Iris pigment epithelial cell (primary cell): Measurements from ENCODE around the gene CUL1.
A peak's percentile ranks its signal among the peaks of the same experiment; 100 is the strongest.

Experiments used
- DNase-seq: peaks from one replicate; pipeline ENCODE4 v3.0.0-alpha.2; 2011; ENCODE audit warnings: low read depth

Gene CUL1

DNA sequence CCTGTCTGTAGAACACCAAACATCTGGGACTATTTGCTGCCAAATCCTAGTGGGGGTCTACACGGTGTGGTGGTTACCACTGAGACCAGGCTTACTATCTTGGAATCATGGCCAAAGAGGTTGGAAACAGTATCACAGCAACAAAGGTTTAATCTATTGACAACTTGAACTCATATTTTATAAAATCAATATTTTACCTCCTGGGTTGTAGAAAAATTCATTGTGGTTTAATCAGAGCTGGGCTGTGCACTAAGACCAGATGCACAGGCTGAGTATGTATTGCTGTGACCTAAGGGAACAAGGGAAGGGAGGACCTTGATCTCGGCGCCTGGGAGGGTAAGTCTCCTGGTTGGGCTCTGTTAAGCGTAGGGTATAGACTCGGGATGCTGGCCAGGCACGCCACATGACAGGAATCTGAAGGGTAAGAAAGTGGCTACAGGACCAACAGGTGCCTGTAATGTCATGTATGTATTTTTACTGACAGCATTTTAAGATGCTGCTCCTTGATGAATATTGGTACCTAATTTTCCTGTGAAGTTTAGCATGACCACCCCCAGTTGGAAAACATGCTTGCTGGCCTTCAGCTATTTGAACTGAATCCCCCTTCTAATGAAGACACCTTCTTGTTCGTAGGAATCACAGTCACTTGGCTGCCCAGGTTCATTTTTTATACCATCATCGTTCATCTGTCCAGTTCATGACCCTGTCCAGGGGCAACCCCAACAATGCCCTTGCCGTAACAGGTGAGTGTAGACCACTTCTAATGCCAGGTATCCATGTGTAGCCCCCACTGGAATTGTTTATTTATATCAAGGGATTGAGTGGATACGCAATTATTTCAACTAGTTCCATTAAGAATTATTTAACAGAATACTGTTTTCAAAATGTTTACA, 105.9 kb downstream of the CUL1 start:
- no peak for DNase-seq

- no peak for DNase-seq
These were observed 107.5 kb downstream of the CUL1 start for GRCh38 chr7:148806187-148806586.

DNA sequence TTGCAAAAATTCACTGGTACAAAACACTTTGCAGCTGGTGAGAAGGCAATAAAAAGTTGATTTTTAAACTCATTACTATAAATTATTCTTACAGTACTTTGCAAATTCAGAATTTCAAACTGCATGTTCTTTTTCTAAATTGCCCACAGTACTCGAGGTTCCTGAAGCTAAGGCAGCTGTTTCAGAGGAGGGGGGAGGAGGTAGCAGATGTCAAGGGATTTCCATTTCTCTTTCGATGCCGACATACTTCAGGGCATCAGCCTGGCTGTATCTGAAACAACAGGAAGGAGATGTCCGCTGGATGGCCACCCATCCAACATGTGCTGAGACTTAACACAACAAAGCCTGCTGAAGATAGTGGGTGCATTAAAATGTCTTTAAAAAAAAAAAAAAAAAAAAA, 108.7 kb downstream of the CUL1 start:
- no peak for DNase-seq

DNA sequence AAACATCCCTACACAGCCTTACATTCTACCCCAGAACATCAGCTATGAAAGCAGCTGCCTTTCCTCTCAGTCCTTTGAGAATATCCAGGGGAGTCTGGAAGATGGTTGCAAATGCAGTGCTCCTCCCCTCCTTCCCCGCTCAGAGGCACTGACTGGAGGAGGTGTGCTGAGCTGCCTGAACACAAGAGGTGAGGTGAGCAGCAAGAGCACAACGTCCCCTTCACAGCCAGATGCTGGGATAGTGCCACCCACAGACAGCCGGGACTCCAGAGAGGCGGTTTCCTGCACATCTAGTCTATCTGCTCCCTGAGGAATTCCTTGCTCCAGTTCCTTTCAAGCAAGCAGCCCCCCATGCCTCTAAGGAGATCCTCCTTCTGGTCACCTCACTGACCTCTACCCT, 111.2 kb downstream of the CUL1 start:
- no peak for DNase-seq

DNA sequence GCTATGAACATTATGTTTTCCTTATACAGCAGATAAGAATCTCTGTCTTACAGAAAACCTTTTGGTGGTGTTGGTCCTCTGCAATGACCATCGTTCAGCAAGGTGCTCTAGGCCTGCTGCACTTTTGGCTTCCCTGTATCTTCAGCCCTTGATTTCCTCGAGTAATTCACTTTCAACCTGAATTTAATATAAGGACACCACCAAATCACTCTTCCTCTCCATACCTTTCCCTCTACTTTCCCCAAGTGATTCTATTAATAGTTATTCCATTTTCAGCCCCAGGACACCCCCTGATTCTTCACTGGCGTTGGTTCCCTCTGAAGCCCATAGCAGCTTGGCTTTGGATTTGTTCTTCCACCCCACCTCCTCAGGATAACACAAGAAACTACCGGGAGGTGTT, 113.2 kb downstream of the CUL1 start:
- DNase-seq = no peak

- no peak for DNase-seq
These were observed 115.2 kb downstream of the CUL1 start for GRCh38 chr7:148813890-148814289.

DNA sequence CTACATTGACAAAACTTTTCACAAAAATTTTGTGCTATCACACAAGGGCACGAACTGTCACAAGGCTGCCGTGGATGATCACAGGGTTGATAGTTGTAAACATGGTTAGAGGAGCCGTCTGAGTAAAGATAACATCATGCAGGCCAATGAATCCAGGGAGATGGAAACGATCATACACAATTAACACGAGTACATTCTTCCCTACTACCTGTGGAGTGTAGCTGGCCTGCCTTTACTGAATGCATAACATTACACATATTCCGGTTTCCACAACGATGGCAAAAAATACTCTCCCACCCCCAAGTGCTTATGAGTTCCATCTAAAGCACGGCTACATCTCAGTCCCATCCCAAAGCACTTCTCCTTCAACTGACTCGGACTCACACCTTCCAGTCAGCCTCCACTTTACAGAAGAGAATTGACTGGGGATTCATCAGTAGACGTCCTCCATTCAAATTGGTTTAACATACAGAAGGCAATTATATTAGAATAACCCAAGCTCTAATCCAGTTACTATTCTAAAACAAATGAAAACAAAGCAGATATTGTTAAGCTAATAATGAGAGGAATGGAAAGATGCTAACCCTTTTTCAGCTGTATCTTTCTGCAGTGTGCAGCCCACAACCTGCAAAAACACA, 116.3 kb downstream of the CUL1 start:
- no peak for DNase-seq

DNA sequence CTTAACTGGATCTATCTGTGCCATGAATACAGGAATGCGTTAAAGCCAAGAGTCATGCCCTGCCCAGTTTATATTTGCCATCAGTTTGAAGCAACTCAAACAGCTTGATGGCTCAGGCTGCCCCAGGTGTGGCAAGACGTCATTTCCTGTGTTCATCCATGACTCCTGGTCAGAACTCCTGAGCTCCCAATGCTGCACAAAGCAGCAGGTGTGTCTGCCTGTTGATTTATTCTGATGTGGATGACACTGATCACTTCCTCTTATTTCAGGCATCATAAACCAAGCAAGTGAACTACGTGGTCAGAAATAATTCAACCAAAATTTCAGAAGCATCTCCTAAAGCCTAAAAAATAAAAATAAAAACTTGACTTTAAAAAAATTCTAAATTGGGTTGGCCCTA, 116.9 kb downstream of the CUL1 start:
- DNase-seq = no peak

GRCh38 chr7:148819697-148820360, 121.1 kb downstream of the CUL1 start:
- peak; percentile 59 for DNase-seq

GRCh38 chr7:148821422-148821821, 122.7 kb downstream of the CUL1 start:
- no peak for DNase-seq

- no peak for DNase-seq
These were observed 126.2 kb downstream of the CUL1 start for GRCh38 chr7:148824864-148825263.

DNA sequence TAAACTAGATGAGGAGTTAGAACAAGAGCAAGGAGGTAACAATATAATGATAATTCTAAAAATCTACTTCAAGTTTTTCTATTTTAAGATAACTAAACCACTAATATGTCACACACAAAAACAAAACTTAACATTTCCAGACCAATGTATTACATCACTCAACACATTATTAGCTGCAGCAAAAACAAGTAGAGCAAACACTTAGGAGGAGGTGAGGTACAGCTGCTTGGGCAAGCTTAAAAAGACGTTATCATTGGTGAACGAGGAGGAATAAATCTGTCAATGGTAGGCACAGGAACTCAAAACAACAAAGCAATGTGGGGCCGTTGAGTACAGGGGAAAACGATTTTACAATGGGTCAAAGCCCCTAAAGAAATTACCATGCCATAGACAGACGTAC, 126.6 kb downstream of the CUL1 start:
- no peak for DNase-seq

- no peak for DNase-seq
These were observed 130.3 kb downstream of the CUL1 start for GRCh38 chr7:148828965-148829364.

DNA sequence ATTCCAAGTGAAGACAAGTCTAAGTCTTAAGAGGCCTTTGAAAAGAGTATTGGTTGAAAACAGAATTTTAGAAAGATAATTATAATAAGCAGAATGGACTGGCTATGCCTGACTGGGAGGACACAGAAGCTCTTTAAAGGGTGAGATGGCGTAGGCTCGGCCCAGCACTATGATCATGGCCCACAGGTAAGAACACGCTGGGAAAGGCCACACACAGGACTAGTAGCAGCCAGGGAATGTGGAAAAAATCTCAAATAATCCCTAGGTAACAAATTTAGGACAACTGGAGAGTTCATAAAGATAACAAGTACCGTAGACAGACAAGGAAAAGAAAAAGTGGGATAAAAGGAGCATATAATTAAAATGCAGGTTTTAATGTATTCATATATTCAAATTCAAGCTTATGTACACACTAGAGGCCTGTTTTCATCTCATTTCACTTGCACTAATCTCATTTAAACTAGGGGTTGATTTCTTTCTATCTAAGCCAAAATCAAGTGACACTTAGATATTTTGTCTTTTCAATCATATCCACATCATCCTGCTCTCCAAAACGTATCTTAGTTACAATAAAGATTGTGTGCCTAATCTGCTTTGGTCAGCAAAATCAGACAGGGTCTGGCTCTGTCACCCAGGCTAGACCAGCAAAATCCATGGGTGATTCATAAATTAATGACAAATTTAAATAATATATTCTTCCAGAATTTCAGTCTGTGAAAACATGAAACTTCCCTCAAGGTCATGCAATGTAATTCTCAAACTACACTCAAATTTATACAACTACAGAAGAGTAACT, 132.4 kb downstream of the CUL1 start:
- no peak for DNase-seq

DNA sequence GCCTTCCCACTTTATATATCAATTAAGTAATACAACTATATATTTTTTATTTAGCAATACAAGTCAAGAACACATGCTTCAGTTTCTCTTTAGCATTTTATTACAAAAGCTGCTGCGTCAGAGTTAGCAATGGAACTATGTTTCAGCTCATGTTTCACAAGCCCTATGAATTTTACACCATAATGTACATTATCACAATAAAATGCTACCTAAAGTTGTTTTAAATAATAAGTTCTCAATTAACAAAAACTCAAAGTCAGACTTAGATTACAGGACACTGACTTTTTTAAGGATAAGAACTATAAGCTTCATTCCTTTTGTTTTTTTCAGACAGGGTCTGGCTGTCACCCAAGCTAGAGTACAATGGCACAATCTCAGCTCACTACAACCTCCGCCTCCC, 133.1 kb downstream of the CUL1 start:
- DNase-seq = no peak

GRCh38 chr7:148834605-148835004, 135.9 kb downstream of the CUL1 start:
- DNase-seq = no peak

- DNase-seq = no peak
These were observed 137.2 kb downstream of the CUL1 start for GRCh38 chr7:148835854-148836253.

DNA sequence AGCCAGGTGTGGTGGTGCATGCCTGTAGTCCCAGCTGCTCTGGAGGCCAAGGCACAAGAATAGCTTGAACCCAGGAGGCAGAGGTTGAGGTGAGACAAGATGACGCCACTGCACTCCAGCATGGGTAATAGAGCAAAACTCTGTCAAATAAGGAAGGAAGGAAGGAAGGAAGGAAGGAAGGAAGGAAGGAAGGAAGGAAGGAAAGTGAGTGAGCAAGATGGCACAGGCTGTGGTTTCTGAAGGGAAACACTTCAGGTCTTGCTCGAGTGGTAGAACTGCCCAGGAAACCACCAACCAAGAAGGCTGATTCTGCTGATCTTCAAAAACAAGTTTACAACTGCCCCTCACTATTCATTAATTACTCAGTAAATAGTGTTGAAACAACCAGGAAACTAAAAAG, 140.2 kb downstream of the CUL1 start:
- DNase-seq = no peak

- DNase-seq = no peak
These were observed 149.4 kb downstream of the CUL1 start for GRCh38 chr7:148847815-148848734.

DNA sequence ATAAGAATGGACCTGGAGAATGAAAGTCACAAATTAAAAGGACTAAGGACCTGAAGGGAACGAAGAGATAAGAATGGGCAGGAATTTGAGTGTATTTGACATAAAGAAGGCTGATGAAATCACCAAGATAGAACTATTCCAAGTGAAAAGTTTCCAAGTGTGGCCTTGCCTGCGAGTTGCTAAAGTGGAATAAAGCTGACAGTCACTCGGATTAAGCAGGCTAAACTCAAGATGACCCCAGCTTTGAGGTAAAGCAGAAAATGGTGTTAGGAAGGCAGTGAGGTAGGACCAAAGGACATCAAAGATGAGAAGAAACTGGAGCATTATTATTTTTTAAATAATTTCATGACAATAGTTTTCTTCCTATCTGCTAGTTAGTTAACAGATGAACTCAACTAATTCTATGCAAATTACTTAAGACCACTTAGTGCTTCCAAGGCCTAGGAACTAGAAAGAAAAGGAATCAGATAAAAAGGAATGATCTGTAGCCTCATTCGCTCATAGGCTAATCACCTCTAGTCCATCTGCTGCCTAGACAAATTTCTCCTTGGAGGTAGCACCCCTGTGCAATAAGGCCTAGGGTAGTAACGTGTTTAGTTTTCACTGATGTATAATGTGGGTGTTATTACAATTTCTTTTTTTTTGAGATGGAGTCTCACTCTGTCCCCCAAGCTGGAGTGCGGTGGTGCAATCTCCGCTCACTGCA, 150.8 kb downstream of the CUL1 start:
- no peak for DNase-seq

DNA sequence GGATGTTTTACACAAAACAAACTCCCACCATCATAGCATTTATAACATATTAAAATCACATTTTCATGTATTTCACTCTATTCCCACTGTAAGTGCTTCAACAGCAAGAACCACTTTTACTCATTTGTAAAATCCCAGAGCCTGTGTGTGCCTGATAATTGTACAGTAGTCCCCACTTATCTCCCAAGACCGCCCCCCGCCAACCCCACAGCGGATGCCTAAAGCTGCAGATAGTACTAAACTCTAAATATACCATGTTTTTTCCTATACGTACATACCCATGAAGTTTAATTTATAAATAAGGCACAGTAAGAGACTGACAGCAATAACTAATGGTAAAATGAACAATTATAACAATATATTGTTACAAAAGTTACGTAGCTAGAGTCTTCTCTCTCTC, 151.9 kb downstream of the CUL1 start:
- DNase-seq = no peak
